Keratinocyte (primary cell): ENCODE results near the gene OXNAD1. TPM values are rescaled to one million over a fixed set of nuclear protein-coding genes. Genes with fewer than 3 reads are reported as not detected.

Experiments used
- DNase-seq: peaks from one replicate; pipeline ENCODE4 v3.0.0-alpha.2; 2011; ENCODE audit warnings: low read depth, missing footprints, low spot score
- FAIRE-seq: peaks from 2 replicates; lab custom pipeline; 2011; peaks lifted over from hg19 to GRCh38; lab: Jason Lieb, UNC
- H2AFZ ChIP-seq: 2 replicates; pipeline ENCODE4 v1.6.0; 2012; ENCODE audit warnings: low read length, control low read depth, inconsistent platforms; ENCODE audit not compliant: control insufficient read depth
- H3K27ac ChIP-seq: 2 replicates; pipeline ENCODE4 v1.5.1; 2011; ENCODE audit warnings: low read length; ENCODE audit not compliant: control insufficient read depth, insufficient read depth
- H3K27me3 ChIP-seq: 3 replicates; pipeline ENCODE4 v1.6.0; 2011; ENCODE audit warnings: low read length; ENCODE audit not compliant: control insufficient read depth, insufficient read depth; ENCODE audit errors: extremely low read depth
- H3K36me3 ChIP-seq, 2 experiments: 2 replicates in 1 of 2; 3 replicates in 1 of 2; pipeline ENCODE4 v1.5.1; 2011; ENCODE audit warnings: low read length in 2 of 2, mild to moderate bottlenecking in 1 of 2; ENCODE audit not compliant: control insufficient read depth in 2 of 2, insufficient read depth in 2 of 2; ENCODE audit errors: extremely low read depth in 1 of 2
- H3K4me1 ChIP-seq: 3 replicates; pipeline ENCODE4 v1.5.1; 2011; ENCODE audit warnings: low read length; ENCODE audit not compliant: control insufficient read depth, insufficient read depth; ENCODE audit errors: extremely low read depth
- H3K4me2 ChIP-seq: 3 replicates; pipeline ENCODE4 v1.6.0; 2011; ENCODE audit warnings: low read depth, low read length; ENCODE audit not compliant: control insufficient read depth, insufficient read depth; ENCODE audit errors: extremely low read depth
- H3K4me3 ChIP-seq, 3 experiments: fragments of 200-600 bp in 1 of 3; sonication (generic) in 1 of 3; 2 replicates in 2 of 3; 3 replicates in 1 of 3; pipeline ENCODE4 v1.5.1; 2011 to 2016; ENCODE audit warnings: low read length in 3 of 3, mild to moderate bottlenecking in 3 of 3, control low read depth in 2 of 3, inconsistent platforms in 1 of 3, low read depth in 1 of 3, mixed read lengths in 1 of 3, mixed run types in 1 of 3, moderate library complexity in 1 of 3; ENCODE audit not compliant: control insufficient read depth in 2 of 3, insufficient read depth in 2 of 3; ENCODE audit errors: extremely low read depth in 1 of 3
- H3K79me2 ChIP-seq: 2 replicates; pipeline ENCODE4 v1.6.0; 2012; ENCODE audit warnings: low read length; ENCODE audit not compliant: control insufficient read depth, insufficient read depth
- H3K9ac ChIP-seq: 3 replicates; pipeline ENCODE4 v1.6.0; 2011; ENCODE audit warnings: low read length; ENCODE audit not compliant: control insufficient read depth, insufficient read depth; ENCODE audit errors: extremely low read depth
- H3K9me1 ChIP-seq: 3 replicates; pipeline ENCODE4 v1.6.0; 2011; ENCODE audit warnings: low read length; ENCODE audit not compliant: control insufficient read depth, insufficient read depth; ENCODE audit errors: extremely low read depth
- H3K9me3 ChIP-seq: 2 replicates; pipeline ENCODE4 v1.5.1; 2012; ENCODE audit warnings: low read depth, low read length; ENCODE audit not compliant: control insufficient read depth
- H4K20me1 ChIP-seq: 3 replicates; pipeline ENCODE4 v1.6.0; 2011; ENCODE audit warnings: low read length; ENCODE audit not compliant: control insufficient read depth, insufficient read depth; ENCODE audit errors: extremely low read depth
- CTCF ChIP-seq, 3 experiments: IDR thresholded peaks in 1 of 3; conservative IDR thresholded peaks in 1 of 3; optimal IDR thresholded peaks in 1 of 3; 2 replicates in 2 of 3; 3 replicates in 1 of 3; pipeline versions ENCODE3 to v1.5.1; 2011; ENCODE audit warnings: low read length in 3 of 3, mild to moderate bottlenecking in 3 of 3, moderate library complexity in 2 of 3, control low read depth in 1 of 3, inconsistent platforms in 1 of 3; ENCODE audit not compliant: insufficient read depth in 2 of 3; ENCODE audit errors: extremely low read depth in 1 of 3
- EZH2 ChIP-seq: IDR thresholded peaks from one replicate; pipeline ENCODE4 v1.6.1; 2012; ENCODE audit warnings: inconsistent platforms, mild to moderate bottlenecking, low read length, moderate library complexity
- dilution Hi-C: fragments of 300-500 bp; cut with MboI; formaldehyde crosslinking; loops from one replicate; pipeline ENCODE4 v1.7.0; 2020; ENCODE audit warnings: low sequenced_read_pairs; ENCODE audit not compliant: extremely low pct_ligation_motif_present
- polyA plus RNA-seq, 5 experiments: library from polyadenylated mRNA; depleted of rRNA in 3 of 5; stranded (reverse) in 3 of 5; stranded (forward) in 1 of 5; unstranded in 1 of 5; fragments of >200 nt; gene quantifications; 1 replicate in 1 of 5; 2 replicates in 3 of 5; 3 replicates in 1 of 5; pipeline versions ENCODE4 v1.2.1 to v1.2.3, GENCODE V29; 2011 to 2012; ENCODE audit warnings: missing spikeins in 2 of 5, low read depth in 1 of 5, low replicate concordance in 1 of 5

OXNAD1 gene
- polyA plus RNA-seq, 1 donor (not counting 4 experiments of a cell fraction or from before 2014, with no cell fraction given), result 15.2 TPM

DNA sequence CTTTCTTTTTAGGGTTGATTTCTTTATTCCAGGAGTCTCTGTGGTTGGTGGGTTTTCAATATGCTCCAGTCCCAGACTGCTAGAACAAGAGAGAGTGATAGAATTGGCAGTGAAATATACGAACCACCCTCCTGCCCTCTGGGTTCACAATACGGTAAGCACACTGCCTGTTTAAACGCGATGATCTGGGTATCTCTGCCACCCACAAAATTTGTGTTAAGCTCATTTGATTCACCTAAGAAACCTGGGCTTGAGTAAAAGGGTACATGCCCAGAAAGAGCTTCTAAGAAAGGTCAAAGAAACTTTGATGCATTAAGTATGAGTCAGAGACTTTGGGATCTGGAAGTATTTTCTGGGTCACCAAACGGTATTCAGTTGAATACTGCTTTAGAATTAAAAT, 29.8 kb downstream of the OXNAD1 start:
- Histone ChIP-seq H2AFZ (no peak overlapping the region), H3K36me3 (peaks cover 2 to 13% of the 10 kb centered on the region in 2 experiments), H3K27me3 (no peaks in the 10 kb centered on the region), H3K9ac (no peak overlapping the region), H3K4me1 (no peaks in the 10 kb centered on the region), H3K9me3 (no peaks in the 10 kb centered on the region), H3K27ac (no peak overlapping the region), H4K20me1 (no peaks in the 10 kb centered on the region), H3K9me1 (no peaks in the 10 kb centered on the region), H3K79me2 (no peaks in the 10 kb centered on the region), H3K4me2 (no peak overlapping the region), H3K4me3 (no peak overlapping the region)
- dilution Hi-C loops, result no loop called here
- TF ChIP-seq EZH2 (no peak), CTCF (optimal IDR thresholded peaks at IDR 0.05 in 1 of 3, IDR thresholded peaks at IDR 0.05 in 1 of 3, conservative IDR thresholded peaks at IDR 0.05 in 1 of 3; ENCODE audit: extremely low read depth in 1 of 3, insufficient read depth in 2 of 3, low read length in 3 of 3) (no peak)
- FAIRE-seq, result no peak
- no peak for DNase-seq

GRCh38 chr3:16295298-16295890, 30.4 kb downstream of the OXNAD1 start:
- FAIRE-seq (no peak), DNase-seq (no peak)
- Histone ChIP-seq H3K27me3 (no peaks in the 10 kb centered on the region), H2AFZ (no peak overlapping the region), H3K79me2 (no peaks in the 10 kb centered on the region), H3K9me1 (no peaks in the 10 kb centered on the region), H3K4me3 (no peak overlapping the region), H3K27ac (no peak overlapping the region), H3K9me3 (no peaks in the 10 kb centered on the region), H3K9ac (no peak overlapping the region), H3K36me3 (peaks cover 2 to 10% of the 10 kb centered on the region in 2 experiments), H4K20me1 (no peaks in the 10 kb centered on the region), H3K4me1 (no peaks in the 10 kb centered on the region), H3K4me2 (no peak overlapping the region)
- no peak for TF ChIP-seq EZH2
- TF ChIP-seq CTCF (optimal IDR thresholded peaks at IDR 0.05 in 1 of 3, IDR thresholded peaks at IDR 0.05 in 1 of 3, conservative IDR thresholded peaks at IDR 0.05 in 1 of 3; ENCODE audit: extremely low read depth in 1 of 3, insufficient read depth in 2 of 3, low read length in 3 of 3), result no peak
- dilution Hi-C loops, result no loop called here
